HG03342 (cell line): ENCODE measurements around the gene PLEKHF1.

Experiments
- ATAC-seq: cut with Tn5 transposase; IDR thresholded peaks from one replicate; pipeline ENCODE4 v1.9.1; 2021; ENCODE audit warnings: mild to moderate bottlenecking, moderate library complexity; ENCODE audit not compliant: unreplicated experiment

Gene PLEKHF1

GRCh38 chr19:29634423-29635130 is 30.7 kb upstream of the PLEKHF1 start:
- no peak for ATAC-seq

GRCh38 chr19:29635963-29636362 is 29.3 kb upstream of the PLEKHF1 start:
- ATAC-seq = no peak

GRCh38 chr19:29636553-29637360 is 28.5 kb upstream of the PLEKHF1 start:
- ATAC-seq = no peak

DNA sequence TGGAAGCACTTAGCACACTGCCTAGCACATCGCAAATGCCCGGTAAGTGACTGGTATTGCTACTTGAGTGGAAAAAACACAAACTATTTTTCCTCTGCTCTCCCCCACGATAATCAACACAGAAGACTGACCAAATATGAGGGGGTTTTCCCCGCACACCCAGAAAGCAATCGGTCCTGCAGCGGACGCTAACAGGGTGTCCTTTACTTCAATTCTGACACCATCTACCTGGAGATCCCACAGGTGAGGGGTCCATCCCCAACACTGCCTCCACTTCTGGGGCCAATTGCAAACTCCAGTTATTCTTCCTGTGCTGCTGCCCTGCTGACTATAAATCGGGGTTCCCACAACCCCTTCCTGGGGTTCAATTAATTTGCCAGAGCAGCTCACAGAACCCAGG is 26.2 kb upstream of the PLEKHF1 start:
- ATAC-seq = no peak

GRCh38 chr19:29640231-29640630 is 25.0 kb upstream of the PLEKHF1 start:
- no peak for ATAC-seq

GRCh38 chr19:29641597-29641996 is 23.7 kb upstream of the PLEKHF1 start:
- ATAC-seq = no peak

DNA sequence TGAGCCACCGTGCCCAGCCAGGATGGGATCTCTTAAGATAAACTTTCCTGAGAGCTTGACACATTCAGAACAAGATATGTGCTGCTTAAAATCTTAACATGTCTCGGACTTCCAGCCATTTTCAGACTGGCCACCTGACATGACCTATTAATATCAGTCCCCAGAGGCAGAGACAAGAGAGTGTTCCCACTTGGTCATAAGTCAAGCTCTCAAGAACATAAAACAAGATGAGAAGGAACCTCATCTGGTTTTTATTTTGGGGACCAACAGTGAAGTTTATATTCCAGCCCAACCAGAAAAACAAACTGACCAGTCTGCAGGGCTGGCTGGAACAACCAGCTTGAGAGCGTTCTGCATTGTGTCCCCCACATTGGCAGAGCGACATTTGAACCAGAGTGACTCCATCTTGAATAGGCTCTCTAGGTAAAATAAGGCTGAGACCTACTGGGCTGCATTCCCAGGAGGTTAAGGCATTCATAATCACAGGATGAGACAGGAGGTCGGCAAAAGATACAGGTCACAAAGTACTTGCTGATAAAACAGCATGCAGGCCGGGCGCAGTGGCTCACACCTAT is 21.8 kb upstream of the PLEKHF1 start:
- ATAC-seq = no peak

DNA sequence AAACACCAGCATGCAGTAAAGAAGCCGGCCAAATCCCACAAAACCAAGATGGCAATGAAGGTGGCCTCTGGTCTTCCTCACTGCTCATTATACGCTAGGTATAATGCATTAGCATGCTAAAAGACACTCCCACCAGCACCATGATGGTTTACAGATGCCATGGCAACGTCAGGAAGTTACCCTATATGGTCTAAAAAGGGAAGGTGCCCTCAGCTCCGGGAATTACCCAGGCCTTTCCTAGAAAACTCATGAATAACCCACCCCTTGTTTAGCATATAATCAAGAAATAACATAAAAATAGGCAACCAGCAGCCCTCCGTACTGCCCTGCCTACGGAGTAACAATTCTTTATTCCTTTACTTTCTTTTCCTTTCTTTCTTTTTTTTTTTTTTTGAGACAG is 21.1 kb upstream of the PLEKHF1 start:
- ATAC-seq = no peak

DNA sequence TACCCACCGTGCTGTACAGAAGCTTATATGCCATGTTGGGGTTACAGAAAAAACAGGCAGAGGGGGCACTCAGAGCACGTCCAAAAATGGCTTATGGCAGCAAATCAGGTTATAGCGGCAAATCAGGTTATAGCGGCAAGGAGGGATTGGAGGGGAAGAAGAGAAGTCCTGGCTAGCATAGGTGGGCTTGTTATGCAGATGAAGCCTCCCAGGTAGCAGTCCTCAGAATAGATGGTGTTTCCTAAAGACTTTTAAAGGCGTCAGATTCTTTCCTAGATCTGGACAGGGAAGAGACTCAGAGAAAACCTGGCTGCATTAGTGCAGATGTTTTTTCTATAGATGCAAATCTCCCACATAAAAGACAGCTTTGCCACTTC is 19.8 kb upstream of the PLEKHF1 start:
- no peak for ATAC-seq

GRCh38 chr19:29645911-29646310 is 19.4 kb upstream of the PLEKHF1 start:
- no peak for ATAC-seq

DNA sequence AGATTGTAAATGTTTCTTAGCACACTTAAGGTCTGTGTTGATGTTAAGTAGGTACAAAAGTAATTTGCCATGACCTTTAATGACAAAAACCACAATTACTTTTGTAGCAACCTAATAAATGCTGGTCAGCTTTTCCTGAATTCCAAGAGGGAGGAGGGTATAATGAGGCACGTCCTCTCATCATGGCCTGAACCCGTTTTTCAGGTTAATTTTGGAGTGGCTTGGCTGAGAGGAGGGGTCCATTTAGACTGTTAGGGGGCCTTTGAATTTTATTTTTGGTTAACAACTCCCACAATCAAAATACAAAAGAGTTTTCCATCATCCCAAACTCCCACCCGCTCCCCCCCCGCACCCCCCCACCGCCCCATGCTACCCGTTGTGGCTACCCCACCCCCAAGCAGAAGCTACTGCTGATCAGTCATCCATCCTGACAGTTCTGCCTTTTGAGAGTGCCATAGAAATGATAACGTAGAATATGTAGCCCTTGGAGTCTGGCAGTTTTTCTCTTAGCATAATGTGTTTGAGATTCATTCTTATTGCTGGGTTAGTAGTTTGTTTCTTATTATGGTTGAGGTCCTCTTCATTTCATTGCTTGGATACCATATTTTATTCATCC is 14.4 kb upstream of the PLEKHF1 start:
- no peak for ATAC-seq

DNA sequence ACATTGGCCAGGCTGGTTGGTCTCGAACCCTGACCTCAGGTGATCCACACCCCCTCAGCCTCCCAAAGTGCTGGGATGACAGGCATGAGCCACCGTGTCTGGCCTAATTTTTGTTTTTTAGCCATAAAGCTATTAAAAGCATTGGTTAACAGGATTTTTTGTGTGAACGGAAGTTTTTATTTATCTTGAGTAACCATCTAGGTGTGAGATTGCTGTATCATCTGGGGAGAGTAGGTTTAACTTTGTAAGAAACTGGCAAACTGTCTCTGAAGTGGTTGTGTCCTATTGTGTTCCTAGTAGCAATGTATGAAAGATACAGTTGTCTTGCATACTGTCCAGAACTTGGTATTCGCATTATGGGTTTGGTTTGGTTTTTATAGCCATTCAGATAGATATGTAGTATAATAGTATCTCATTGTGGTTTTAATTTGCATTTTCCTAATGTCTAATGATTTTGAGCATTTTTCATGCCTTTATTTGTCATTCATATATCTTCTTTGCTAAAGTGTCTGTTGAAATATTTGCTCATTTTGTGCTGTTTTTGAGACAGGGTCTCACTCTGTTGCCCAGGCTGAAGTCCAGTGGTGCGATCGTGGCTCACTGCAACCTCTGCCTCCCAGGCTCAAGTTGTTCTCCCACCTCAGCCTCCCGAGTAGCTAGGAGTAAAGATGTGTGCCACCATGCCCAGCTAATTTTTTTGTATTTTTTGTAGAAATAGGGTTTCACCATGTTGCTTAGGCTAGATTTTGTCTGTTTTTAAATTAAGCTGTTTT is 13.5 kb upstream of the PLEKHF1 start:
- ATAC-seq = no peak

GRCh38 chr19:29653398-29653797 is 11.9 kb upstream of the PLEKHF1 start:
- no peak for ATAC-seq

GRCh38 chr19:29655648-29656335 is 9.5 kb upstream of the PLEKHF1 start:
- ATAC-seq = no peak

DNA sequence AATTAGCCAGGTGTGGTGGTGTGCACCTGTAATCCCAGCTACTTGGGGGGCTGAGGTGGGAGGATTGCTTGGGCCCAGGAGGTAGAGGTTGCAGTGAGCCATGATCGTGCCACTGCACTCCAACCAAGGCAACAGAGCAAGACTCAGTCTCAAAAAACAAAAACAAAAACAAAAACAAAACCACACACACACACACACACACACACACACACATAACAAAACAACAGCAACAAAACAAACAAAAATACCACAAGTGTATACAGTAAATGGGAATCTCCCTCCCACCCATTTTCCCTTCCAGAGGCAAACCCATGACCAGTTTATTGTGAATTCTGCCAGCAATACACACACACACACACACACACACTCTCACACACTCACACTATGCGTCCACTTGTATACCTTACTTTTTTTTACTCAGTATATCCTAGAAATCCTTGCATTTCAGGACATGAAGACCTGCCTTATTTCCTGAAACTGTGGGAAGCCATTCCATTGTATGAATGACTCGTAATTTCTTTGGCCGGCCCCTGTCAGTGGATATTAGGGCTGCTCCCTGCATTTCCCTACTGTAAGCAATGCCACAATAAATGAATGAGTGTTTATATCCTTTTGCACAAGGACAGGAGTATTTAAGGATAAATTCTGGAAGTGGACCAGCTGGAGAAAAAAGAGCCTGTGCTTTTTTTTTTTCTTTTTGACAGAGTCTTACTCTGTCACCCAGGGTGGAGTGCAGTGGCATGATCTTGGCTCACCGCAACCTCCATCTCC is 6.9 kb upstream of the PLEKHF1 start:
- no peak for ATAC-seq

GRCh38 chr19:29660835-29661234 is 4.4 kb upstream of the PLEKHF1 start:
- no peak for ATAC-seq

DNA sequence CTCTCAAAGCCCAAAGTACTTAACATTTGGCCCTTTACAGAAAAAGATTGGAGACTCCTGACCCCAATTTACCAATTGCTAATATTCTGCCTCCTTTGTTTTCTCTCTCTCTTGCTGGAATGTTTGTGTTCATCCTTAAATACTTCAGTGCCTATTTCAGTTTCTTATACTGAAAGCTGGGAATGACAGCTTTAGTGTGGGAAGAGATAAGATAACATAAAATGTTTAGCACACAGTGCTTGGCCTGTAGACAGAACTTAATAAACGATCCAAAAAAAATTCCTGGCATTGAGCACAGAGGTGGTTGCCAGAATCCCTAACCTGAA is 3.0 kb upstream of the PLEKHF1 start:
- ATAC-seq = no peak

DNA sequence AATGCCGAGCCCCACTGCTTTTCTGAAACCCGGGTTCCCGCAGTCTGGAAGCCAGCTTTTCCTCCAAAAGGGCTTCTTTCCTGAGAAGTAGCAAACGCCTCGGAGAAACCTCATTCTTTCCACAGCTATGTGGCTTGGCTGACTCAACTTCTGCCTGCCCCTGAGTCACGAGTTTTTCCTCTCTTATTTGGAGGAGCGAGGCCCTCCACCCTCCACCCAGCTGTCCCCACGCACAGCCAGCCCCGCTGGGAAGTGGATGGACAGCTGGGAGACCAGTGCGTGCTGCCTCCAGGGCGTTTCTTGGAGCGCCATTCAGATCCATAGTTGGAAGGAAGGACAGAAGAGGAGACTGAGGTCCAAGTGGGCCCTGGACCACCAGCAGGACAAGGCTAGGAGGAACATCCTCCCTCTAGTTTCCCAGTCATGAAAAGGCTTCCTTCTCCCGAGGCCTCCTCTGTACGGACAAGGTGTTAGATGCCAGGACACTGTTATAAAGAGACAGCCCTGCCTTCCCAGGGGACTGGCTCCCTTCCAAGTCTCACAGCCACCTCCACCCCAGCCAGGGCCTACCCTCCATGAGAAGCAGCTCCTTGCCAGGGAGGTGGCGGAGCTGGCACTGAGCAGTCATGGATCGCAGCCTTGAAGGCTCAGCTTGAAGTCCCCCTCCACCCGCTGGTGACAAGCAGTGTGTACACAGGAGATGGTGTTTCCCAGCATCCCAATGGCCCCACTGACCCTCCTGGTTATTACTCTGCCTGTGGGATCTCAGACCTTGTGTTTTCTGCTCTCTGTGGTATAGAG is 2.5 kb upstream of the PLEKHF1 start:
- ATAC-seq = no peak
